ENCODE results near the gene TMEM63A.

GRCh38 chr1:225842788-225843425, 39.3 kb downstream of the TMEM63A start:
- TF ChIP-seq CTCF (IDR thresholded peaks at IDR 0.05) (no peak), POLR2A (IDR thresholded peaks at IDR 0.05) (no peak)

All from uterus (tissue), 2 donors.